NCI-H2196 treated with DMSO at 0.1 percent for 48 hours (cell line): ENCODE measurements around the gene ANKRD29.
A peak's percentile ranks its signal among the peaks of the same experiment; 100 is the strongest.
"Not testable (repeated sequence)": the region's sequence is repeated elsewhere in the genome, so short reads cannot be mapped to it uniquely, and the experiment has no call there.

ENCODE experiments used
- DNase-seq: peaks from one replicate; lab custom pipeline; 2025; ENCODE audit not compliant: unreplicated experiment; lab: John Stamatoyannopoulos, UW

The ANKRD29 gene

DNA sequence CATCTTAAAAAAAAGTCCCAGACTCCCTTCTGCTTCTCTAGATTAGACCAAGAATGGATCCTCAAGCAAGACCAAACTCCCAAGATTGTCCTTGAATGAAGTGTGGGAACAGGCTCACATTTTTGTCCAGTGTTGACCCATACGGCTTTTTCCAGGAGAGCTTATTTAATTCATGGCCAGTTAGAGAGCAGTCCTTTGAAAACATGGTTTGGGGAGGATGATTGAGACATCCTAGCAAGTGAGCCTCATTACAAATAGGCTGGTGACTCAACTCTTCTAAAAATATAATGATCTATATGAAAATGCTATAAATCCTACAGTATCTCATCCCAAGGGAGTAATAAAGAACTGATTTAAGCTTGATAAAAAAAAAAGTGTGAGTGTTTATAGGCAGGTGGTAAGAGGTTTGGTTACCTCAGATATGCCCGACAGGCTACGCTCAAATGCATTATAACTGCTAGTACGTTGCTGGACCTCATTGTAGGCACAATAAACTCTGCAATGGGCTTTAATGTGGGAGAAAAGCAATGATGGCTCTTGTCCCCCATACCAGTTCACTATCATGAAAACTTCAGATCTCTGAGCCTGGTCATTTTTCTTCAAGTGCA is 17.0 kb downstream of the ANKRD29 start:
- no peak for DNase-seq

DNA sequence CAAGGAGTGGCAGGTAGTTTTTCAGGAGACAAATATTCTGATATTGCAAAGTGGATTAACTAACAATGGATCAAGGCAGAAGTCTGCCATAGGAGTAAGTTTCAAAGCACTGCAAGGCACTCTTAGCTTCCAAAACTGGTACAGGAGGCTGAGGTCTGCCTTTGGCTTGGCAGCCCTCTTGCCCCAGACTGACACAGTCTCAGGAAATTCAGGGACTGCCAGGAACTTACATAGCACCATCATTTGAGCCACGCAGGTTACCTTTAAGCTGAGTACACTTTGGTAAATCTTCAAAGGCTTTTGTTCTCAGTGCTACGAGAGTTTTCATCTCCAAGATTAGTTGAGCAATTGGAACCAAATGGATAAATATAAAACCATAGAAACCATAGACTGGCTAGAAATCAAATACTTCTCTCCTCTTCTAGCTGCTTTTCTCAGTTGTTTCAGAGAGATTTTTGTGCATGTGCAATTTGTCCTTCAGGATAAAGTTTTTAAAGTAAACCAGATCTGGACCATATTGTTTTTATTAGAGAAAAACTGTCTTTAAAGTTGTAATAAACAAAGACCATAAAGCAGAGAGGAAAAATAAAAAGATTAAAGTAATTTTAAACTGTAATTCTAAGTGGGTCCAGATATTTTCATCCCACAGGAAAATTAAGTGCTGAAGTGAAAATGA is 18.8 kb downstream of the ANKRD29 start:
- DNase-seq: no peak

DNA sequence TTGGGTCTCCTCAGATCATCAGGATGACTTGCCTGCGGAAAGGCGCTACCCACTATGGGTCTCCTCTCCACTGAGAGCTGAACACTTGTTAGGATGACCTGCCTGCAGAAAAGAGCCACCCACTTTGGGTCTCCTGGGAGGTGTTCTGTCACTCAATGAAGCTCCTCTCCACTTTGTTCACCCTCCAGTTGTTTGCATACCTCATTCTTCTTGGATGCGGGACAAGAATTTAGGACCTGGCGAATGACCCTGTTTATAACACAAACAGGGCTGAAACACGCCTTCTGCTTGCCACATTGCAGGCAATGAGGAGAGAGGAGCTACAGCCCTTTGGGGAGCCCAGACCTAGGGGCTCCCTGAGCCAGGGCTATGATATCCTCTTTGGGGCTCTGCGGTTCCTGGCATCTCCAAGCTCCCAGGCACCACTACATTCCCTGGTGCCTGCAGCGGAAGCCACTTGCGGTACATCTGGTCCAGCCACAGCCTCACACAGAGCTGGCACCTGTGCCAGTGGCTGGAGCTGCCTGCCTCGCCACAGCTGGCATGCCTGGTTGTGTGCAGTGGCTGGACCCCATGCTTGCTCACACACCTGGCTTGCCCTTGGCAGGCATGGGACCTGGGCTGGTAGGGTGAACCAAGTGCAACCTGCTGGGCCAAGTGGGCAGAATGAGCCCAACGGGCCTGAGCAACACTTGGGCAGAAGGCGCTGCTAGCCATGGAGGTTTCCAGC is 20.6 kb downstream of the ANKRD29 start:
- DNase-seq: no peak

DNA sequence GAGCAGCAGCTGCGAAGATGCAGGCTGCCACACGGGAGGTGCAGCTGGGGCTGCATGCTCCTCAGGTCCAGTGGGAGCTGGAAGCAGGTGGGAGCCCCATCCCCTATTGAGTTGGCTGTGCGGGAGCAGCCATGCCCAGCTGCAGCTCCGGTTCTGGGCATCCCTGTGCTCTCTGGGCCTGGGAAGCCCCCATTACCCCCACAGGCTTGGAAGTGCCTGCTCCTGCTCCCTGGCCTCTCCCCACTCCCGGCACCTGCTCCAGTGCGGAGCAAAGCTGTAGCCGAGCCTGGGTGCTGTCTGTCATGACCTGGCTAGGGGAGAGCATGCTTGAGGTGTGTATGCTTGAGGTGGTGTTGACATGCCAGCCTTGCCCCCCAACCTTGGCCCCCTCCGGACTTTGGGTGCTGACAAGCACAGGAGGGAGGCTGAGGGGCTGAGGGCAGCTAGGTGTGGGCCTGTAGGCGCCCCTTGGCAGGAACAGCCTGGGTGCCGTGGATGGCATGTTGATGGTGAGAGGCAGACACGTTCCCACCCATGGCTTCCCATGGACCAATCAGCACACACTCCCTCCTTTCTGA is 21.5 kb downstream of the ANKRD29 start:
- no peak for DNase-seq

DNA sequence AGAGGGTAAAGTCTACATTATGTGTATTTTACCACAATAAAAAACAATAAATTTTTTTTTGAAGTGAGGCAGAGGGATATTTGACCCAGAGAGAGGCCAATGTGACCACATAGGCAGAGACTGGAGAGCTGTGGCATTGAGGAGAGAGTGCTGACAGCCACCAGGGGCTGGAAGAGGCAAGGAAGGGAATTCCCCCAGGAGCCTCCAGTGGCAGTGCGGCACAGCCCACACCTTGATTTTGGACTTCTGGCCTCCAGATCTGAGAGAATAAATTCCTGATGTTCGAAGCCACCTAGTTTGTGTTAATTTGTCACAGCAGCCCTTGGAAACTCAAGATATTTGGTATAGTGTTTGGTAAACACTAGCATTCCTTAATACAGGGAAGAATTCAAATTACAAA is 22.7 kb downstream of the ANKRD29 start:
- DNase-seq: no peak

- not testable (repeated sequence) for DNase-seq
Observed at GRCh38 chr18:23636433-23636832, 26.3 kb downstream of the ANKRD29 start.

GRCh38 chr18:23636071-23636399 is 26.7 kb downstream of the ANKRD29 start:
- DNase-seq: no peak

DNA sequence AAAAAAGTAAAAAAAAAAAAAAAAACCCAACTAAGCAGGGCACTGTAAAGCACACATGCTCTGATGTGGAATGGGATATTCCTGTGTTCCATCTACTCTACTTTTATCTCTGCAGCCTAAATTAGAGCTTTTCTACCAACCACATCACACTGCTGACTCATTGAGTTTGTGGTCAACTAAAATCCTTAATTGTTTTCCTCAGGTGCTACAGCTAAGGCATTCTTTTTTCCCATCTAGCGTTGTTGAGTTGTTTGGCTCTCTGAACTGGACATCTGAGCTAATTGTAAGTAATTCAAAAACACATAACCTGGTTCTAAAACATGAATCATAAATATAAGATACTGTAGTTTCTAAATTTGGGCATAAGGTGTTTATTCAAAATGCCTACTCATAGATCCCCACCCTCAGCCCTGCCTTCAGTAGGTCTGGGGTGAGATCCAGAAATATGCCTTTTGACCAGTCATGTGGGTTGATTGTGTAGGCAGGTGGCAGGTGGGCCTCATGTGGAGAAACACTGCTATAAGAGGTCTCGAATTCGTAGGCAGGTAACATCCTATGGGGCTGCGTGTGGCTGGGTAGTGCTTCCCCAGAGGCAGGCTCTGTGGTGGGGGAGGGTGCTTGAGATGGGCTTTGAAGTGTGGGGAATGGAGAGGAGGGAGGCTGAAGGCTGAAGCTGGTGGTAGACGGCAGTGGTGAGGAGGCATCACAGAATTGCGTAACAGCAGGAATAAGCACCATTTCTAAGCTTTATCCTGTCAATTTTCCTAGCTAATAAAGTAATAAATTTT is 27.2 kb downstream of the ANKRD29 start:
- DNase-seq: no peak

- DNase-seq: no peak
Observed at GRCh38 chr18:23634692-23635091, 28.0 kb downstream of the ANKRD29 start.

DNA sequence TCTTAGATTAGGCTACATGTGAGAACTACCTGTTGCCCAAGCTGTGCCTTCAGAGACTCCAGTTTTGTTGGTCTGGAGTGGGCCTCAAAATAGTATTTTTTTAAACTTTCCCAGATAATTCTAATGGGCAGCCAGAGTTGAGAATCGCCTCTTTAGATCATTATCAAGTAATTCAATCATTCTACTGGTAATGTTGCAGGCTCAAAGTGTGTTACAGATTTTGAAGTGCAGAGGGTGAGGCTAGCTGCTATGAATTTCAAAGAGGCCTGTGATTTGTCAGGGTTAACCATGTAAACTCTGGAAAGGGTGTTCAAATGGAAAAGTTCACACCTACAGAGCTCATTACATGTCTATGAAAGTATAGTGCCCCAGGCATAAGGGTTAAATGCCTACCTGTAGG is 30.1 kb downstream of the ANKRD29 start:
- no peak for DNase-seq

- DNase-seq: no peak
Observed at GRCh38 chr18:23631746-23632145, 31.0 kb downstream of the ANKRD29 start.

DNA sequence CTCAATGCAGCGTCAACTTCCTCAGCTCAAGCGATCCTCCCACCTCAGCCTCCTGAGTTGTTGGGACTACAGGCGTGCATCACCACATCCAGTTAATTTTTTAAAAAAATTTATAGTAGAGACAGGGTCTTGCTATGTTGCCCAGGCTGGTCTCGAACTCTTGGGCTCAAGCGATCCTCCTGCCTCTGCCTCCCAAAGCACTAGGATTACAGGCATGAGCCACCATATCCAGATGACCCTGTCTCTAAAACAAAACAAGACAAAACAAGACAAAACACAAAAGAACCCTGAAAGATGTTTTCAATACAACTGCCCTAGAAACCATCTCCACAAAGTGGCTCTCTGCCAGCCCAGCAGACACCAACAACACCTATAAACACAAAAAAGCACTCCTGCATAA is 31.4 kb downstream of the ANKRD29 start:
- DNase-seq: no peak

- DNase-seq: peak; percentile 53
Observed at GRCh38 chr18:23629444-23629946, 33.2 kb downstream of the ANKRD29 start.

DNA sequence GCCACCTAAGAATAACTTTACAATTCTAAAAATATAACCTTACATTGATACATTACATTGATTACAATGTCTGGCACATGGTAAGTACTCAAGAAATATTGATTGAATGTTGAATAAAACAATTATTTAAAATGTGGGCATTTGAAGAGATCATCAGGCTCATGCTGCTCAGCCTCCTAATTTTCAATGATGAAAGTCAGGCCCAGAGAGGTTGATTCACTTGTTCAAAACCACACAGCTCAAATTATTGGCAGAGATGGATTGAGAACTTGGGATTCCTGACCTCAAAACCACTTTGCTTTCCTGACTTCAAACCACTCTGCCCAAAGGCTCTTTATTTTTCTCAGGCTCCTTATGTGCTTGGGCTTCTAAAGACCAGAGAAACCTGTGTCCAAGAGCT is 34.7 kb downstream of the ANKRD29 start:
- no peak for DNase-seq

GRCh38 chr18:23627321-23627720 is 35.4 kb downstream of the ANKRD29 start:
- peak; percentile 47 for DNase-seq

GRCh38 chr18:23626451-23627279 is 36.0 kb downstream of the ANKRD29 start:
- DNase-seq: no peak

- DNase-seq: no peak
Observed at GRCh38 chr18:23623040-23623439, 39.7 kb downstream of the ANKRD29 start.

DNA sequence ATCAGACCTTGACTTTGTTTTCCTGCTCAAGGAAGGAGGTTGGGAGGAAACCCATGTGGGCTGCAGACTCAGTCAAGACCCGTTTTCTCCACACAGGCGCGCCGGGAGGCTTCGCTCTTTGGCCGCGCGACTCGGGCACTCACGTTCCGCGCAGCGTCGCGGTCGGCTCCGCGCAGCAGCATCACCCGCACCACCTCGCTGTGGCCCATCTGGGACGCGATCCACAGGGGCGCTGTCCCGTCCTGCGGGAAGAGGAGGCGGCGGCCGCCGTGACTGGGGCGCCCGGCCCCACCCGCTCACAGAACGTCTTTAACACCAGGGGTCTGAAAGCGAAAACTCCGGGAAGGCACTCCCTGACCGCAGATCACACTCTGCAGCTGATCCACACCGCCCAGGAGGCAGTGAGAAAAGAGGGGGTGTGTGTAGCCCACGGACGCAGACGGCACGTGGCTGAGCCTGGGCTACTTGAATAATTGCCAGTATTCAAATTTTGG is 43.3 kb downstream of the ANKRD29 start:
- DNase-seq: no peak

DNA sequence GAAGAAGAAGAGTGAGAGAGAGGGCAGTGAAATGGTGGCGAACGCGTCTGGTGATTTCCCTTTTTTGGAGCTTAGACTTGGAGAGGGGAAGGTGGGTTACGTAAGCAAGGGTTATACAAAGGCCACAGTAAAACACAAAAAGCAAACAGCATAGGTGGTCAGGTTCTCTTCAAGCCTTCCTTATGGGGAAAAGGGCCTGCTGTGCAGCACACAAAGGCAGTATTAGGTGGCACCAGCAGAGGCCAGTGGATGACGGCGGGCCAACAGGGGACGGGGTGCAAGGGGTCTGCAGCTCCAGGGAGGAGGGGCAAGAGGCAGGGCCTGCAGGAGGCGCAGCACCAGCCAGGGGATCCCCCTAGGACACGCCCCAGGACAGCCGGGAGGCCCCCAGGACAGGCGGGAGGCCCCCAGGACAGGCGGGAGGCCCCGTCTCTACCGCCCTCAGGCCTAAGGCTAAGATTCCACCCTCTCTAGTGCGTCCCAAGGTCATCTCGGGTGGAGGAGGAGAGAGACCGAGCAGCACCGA is 43.8 kb downstream of the ANKRD29 start:
- no peak for DNase-seq
